Adipocyte (in vitro differentiated cells): ENCODE results near the gene ENOX1.
"Not testable (repeated sequence)": the region's sequence is repeated elsewhere in the genome, so short reads cannot be mapped to it uniquely, and the experiment has no call there.

Experiments
- DNase-seq: peaks from one replicate; pipeline ENCODE4 v3.0.0-alpha.2; 2015; ENCODE audit warnings: low read depth
- H3K27me3 ChIP-seq: replicated peaks from 2 replicates; pipeline ENCODE4 v1.7.0; 2013; ENCODE audit warnings: mild to moderate bottlenecking, low read length, moderate library complexity; ENCODE audit not compliant: control insufficient read depth, insufficient read depth
- H3K36me3 ChIP-seq: 2 replicates; pipeline ENCODE4 v1.7.0; 2013; ENCODE audit warnings: low read length, mild to moderate bottlenecking, moderate library complexity; ENCODE audit not compliant: control insufficient read depth, insufficient read depth, severe bottlenecking
- H3K4me1 ChIP-seq: 2 replicates; pipeline ENCODE4 v1.7.0; 2013; ENCODE audit warnings: mild to moderate bottlenecking, low read length, moderate library complexity; ENCODE audit not compliant: control insufficient read depth, insufficient read depth
- H3K4me3 ChIP-seq: 2 replicates; pipeline ENCODE4 v1.7.0; 2013; ENCODE audit warnings: mild to moderate bottlenecking, low read length, moderate library complexity
- H3K9ac ChIP-seq: 2 replicates; pipeline ENCODE4 v1.7.0; 2013; ENCODE audit warnings: mild to moderate bottlenecking, low read length, moderate library complexity
- H3K9me3 ChIP-seq: 2 replicates; pipeline ENCODE4 v1.7.0; 2013; ENCODE audit warnings: mild to moderate bottlenecking, low read length, moderate library complexity; ENCODE audit not compliant: control insufficient read depth

The ENOX1 gene

DNA sequence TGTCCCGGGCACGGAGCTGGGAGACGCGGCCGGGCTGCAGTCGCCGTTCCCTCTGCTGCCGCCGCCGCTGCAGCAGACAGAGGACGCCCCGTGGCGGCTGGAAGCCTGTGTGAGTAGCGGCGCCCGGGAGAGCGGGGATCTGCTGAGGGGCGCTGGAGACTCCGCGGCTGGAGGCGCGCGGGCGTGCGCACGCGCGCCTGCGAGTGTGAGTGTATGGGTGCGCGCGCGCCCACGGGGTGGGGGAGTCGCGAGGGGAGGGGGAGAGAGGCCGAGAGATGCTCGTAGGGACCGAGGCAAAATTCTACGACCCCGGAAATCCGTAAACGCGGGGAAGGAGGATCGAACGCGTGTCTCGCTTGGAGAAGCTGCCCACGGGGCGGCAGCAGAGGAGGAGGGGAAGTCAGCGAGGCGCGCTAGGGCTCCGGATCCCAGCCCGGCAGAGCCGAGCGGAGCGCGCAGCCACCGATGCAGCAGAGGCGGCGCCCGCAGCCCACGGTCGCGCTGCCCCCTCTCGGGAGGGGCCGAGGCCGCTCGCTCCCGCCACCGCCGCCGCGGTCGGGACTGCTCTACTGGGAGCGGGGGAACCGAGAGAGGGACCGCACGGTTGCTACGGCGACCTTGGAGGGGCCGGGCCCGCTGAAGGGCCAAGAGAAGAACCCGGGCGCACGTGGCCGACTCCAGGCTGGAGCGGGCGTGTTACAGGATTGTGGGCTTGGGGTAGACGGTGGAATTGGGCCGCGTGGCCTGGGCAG lies at the start of gene ENOX1:
ENOX1 (minus strand) TSS at position 207 of the 752 bp plus-strand sequence.
- Histone ChIP-seq H3K9me3 (no peaks in the 10 kb centered on the region), H3K36me3 (no peaks in the 10 kb centered on the region), H3K9ac (peak within 1 kb of the TSS; percentile 86), H3K4me1 (peaks cover 22% of the 10 kb centered on the region), H3K4me3 (peak within 1 kb of the TSS; percentile 84), H3K27me3 (no peaks in the 10 kb centered on the region)
- DNase-seq: peak; percentile 93

DNA sequence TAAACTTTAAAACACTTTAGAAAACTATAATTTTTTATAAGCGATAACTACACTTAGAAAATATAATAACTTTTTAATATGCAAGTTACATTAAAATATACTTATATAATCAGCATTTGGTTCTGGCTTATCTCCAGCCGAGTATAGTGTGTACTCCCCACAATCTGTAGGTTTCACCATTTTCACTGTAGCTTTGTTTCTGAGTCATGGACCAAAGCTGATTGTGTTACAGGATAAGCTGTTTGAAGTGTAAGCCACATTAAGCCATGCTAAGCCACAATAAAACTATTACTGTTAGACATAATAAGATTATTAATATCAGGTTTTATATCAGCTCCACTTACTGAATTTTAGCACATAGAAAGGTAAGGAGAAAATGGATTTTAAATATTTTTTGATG lies 48.9 kb upstream of the ENOX1 start:
- no peak for DNase-seq
- peaks cover 18% of the 10 kb centered on the region for H3K4me1 ChIP-seq

GRCh38 chr13:43831088-43831487 lies 44.3 kb upstream of the ENOX1 start:
- Histone ChIP-seq H3K4me1 (peaks cover 28% of the 10 kb centered on the region), H3K9ac (peak overlapping the region; percentile 77), H3K27me3 (no peaks in the 10 kb centered on the region), H3K9me3 (no peaks in the 10 kb centered on the region), H3K36me3 (no peaks in the 10 kb centered on the region), H3K4me3 (peak overlapping the region; percentile 75)
- peak; percentile 63 for DNase-seq

More for the DNA sequence above, 48.9 kb upstream of the ENOX1 start:
- Histone ChIP-seq H3K9me3 (no peaks in the 10 kb centered on the region), H3K27me3 (no peaks in the 10 kb centered on the region), H3K9ac (no peak overlapping the region), H3K4me3 (no peak overlapping the region), H3K36me3 (no peaks in the 10 kb centered on the region)

GRCh38 chr13:43830497-43830881 lies 43.7 kb upstream of the ENOX1 start:
- H3K4me3 ChIP-seq: peak overlapping the region; percentile 75
- H3K4me1 ChIP-seq: peaks cover 28% of the 10 kb centered on the region
- peak overlapping the region; percentile 77 for H3K9ac ChIP-seq
- no peaks in the 10 kb centered on the region for H3K27me3 ChIP-seq
- DNase-seq: peak; percentile 94
- H3K36me3 ChIP-seq: no peaks in the 10 kb centered on the region
- H3K9me3 ChIP-seq: no peaks in the 10 kb centered on the region

DNA sequence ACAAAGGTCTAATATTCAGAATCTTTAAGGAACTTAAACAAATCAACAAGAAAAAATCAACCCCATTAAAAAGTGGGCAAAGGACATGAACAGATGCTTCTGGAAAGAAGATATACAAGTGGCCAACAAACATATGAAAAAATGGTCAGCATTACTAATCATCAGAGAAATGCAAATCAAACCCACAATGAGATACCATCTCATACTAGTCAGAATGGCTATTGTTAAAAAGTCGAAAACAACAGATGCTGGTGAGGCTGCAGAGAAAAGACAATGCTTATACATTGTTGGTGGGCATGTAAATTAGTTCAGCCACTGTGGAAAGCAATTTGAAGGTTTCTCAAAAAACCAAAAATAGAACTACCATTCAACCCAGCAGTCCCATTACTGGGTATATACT lies 37.9 kb upstream of the ENOX1 start:
- H3K36me3 ChIP-seq, H3K4me3 ChIP-seq, H3K9me3 ChIP-seq, H3K9ac ChIP-seq, DNase-seq, H3K27me3 ChIP-seq, H3K4me1 ChIP-seq: not testable (repeated sequence)

- no peaks in the 10 kb centered on the region for H3K4me1 ChIP-seq
- no peak overlapping the region for H3K9ac ChIP-seq
- H3K36me3 ChIP-seq: no peaks in the 10 kb centered on the region
- no peaks in the 10 kb centered on the region for H3K9me3 ChIP-seq
- no peaks in the 10 kb centered on the region for H3K27me3 ChIP-seq
- no peak overlapping the region for H3K4me3 ChIP-seq
- no peak for DNase-seq
Observed at GRCh38 chr13:43822969-43823368, 36.2 kb upstream of the ENOX1 start.

GRCh38 chr13:43816401-43816889 lies 29.7 kb upstream of the ENOX1 start:
- Histone ChIP-seq H3K4me1 (peaks cover 11% of the 10 kb centered on the region), H3K27me3 (no peaks in the 10 kb centered on the region), H3K9ac (no peak overlapping the region), H3K36me3 (no peaks in the 10 kb centered on the region), H3K4me3 (no peak overlapping the region), H3K9me3 (no peaks in the 10 kb centered on the region)
- DNase-seq: no peak

- H3K36me3 ChIP-seq: no peaks in the 10 kb centered on the region
- DNase-seq: peak; percentile 63
- H3K4me3 ChIP-seq: peak overlapping the region; percentile 3
- H3K9ac ChIP-seq: peak overlapping the region; percentile 27
- H3K27me3 ChIP-seq: no peaks in the 10 kb centered on the region
- no peaks in the 10 kb centered on the region for H3K9me3 ChIP-seq
- peaks cover 11% of the 10 kb centered on the region for H3K4me1 ChIP-seq
Observed at GRCh38 chr13:43815204-43815603, 28.4 kb upstream of the ENOX1 start.

DNA sequence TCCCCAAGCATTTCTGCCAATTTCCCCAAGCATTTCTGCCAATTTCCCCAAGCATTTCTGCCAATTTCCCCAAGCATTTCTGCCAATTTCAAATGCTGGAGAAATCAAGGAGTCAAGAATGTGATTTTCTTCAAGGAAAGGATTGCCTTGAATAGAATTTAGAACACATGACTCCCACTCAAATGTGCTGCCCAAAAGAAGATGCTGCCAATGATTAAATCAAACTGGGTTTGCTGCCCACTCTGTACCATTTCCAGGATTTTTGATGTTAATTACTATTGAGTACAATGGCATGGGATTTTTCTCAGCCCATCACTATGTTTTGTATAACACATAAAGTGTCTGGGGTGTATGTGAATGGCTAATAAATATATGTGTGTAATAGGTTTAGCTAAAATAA lies 21.9 kb upstream of the ENOX1 start:
- H3K4me1 ChIP-seq: peaks cover 17% of the 10 kb centered on the region
- no peaks in the 10 kb centered on the region for H3K27me3 ChIP-seq
- no peak overlapping the region for H3K9ac ChIP-seq
- H3K36me3 ChIP-seq: no peaks in the 10 kb centered on the region
- DNase-seq: no peak
- no peak overlapping the region for H3K4me3 ChIP-seq
- H3K9me3 ChIP-seq: no peaks in the 10 kb centered on the region

DNA sequence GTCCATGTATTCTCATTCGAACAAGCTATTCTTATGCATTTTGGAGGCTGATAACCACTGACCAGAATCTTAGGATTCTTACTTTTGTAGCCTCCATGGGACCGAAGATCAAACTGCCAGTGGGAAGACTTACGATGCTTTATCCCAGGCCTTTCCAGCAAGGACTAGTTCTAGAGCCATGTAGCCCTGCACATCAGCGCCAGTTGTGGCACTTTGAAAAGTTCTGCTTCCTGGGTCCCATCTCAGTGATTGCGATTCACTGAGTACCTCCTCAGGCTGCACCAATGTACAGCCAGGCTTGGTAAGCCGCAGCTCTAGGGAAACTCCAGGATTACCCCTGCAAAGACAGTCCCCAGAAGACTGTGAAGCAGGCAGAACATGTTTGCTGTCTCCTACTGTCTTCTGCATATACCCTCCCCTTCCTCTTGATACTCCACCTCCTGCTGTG lies 18.9 kb upstream of the ENOX1 start:
- H3K36me3 ChIP-seq: no peaks in the 10 kb centered on the region
- no peaks in the 10 kb centered on the region for H3K27me3 ChIP-seq
- H3K9me3 ChIP-seq: no peaks in the 10 kb centered on the region

GRCh38 chr13:43805071-43805468 lies 18.3 kb upstream of the ENOX1 start:
- H3K9me3 ChIP-seq: no peaks in the 10 kb centered on the region
- peaks cover 17% of the 10 kb centered on the region for H3K4me1 ChIP-seq
- no peaks in the 10 kb centered on the region for H3K36me3 ChIP-seq
- peak overlapping the region; percentile 33 for H3K4me3 ChIP-seq
- peak; percentile 71 for DNase-seq
- H3K9ac ChIP-seq: peak overlapping the region; percentile 67
- H3K27me3 ChIP-seq: no peaks in the 10 kb centered on the region

More for the DNA sequence above, 18.9 kb upstream of the ENOX1 start:
- H3K9ac ChIP-seq: no peak overlapping the region
- H3K4me3 ChIP-seq: no peak overlapping the region
- peaks cover 17% of the 10 kb centered on the region for H3K4me1 ChIP-seq
- DNase-seq: no peak
